Trophoblast cell (in vitro differentiated cells and primary cell): ENCODE results near the gene MFSD2B.

Experiments used
- DNase-seq, 2 donors: peaks; one replicate each; pipeline ENCODE4 v3.0.0-alpha.2; 2016
- H2AFZ ChIP-seq: 2 replicates; pipeline ENCODE4 v1.6.1; 2013; ENCODE audit warnings: low read length, moderate library complexity, mild to moderate bottlenecking; ENCODE audit not compliant: insufficient read depth, poor library complexity
- H2AK5ac ChIP-seq: 2 replicates; pipeline ENCODE4 v1.6.1; 2013; ENCODE audit warnings: mild to moderate bottlenecking, low read length
- H2BK120ac ChIP-seq: 2 replicates; pipeline ENCODE4 v1.6.1; 2013; ENCODE audit warnings: low read length, mild to moderate bottlenecking, moderate library complexity; ENCODE audit not compliant: insufficient read depth, poor library complexity
- H2BK12ac ChIP-seq: 2 replicates; pipeline ENCODE4 v1.6.1; 2013; ENCODE audit warnings: mild to moderate bottlenecking, low read length, moderate library complexity
- H2BK5ac ChIP-seq: 2 replicates; pipeline ENCODE4 v1.6.1; 2013; ENCODE audit warnings: low read length, low read depth, moderate library complexity, mild to moderate bottlenecking; ENCODE audit not compliant: poor library complexity
- H3K14ac ChIP-seq: 2 replicates; pipeline ENCODE4 v1.6.1; 2013; ENCODE audit warnings: mild to moderate bottlenecking, low read length
- H3K18ac ChIP-seq: 2 replicates; pipeline ENCODE4 v1.6.1; 2013; ENCODE audit warnings: mild to moderate bottlenecking, low read length
- H3K23ac ChIP-seq: 2 replicates; pipeline ENCODE4 v1.6.1; 2013; ENCODE audit warnings: low read length
- H3K27ac ChIP-seq: 2 replicates; pipeline ENCODE4 v1.5.1; 2013; ENCODE audit warnings: low read depth, mild to moderate bottlenecking, inconsistent platforms, low read length, moderate library complexity
- H3K27me3 ChIP-seq: 2 replicates; pipeline ENCODE4 v1.6.1; 2013; ENCODE audit warnings: inconsistent platforms, mild to moderate bottlenecking, low read length, moderate library complexity; ENCODE audit not compliant: insufficient read depth
- H3K36me3 ChIP-seq, 2 experiments: 1 replicate in 1 of 2; 2 replicates in 1 of 2; pipeline ENCODE4 v1.6.1; 2013; ENCODE audit warnings: low read length in 2 of 2, mild to moderate bottlenecking in 2 of 2, moderate library complexity in 1 of 2; ENCODE audit not compliant: insufficient read depth in 2 of 2, control insufficient read depth in 1 of 2
- H3K4ac ChIP-seq: 2 replicates; pipeline ENCODE4 v1.6.1; 2013; ENCODE audit warnings: low read depth, mild to moderate bottlenecking, low read length, moderate library complexity
- H3K4me1 ChIP-seq, 2 experiments: 1 replicate in 1 of 2; 2 replicates in 1 of 2; pipeline ENCODE4 v1.6.1; 2013; ENCODE audit warnings: low read length in 2 of 2, mild to moderate bottlenecking in 2 of 2, moderate library complexity in 1 of 2; ENCODE audit not compliant: insufficient read depth in 2 of 2, control insufficient read depth in 1 of 2
- H3K4me2 ChIP-seq: 2 replicates; pipeline ENCODE4 v1.6.1; 2013; ENCODE audit warnings: inconsistent platforms, mild to moderate bottlenecking, low read length, moderate library complexity
- H3K4me3 ChIP-seq: 2 replicates; pipeline ENCODE4 v1.5.1; 2013; ENCODE audit warnings: mild to moderate bottlenecking, low read depth, low read length, inconsistent platforms
- H3K79me1 ChIP-seq: one replicate; pipeline ENCODE4 v1.6.1; 2013; ENCODE audit warnings: low read length
- H3K79me2 ChIP-seq: 2 replicates; pipeline ENCODE4 v1.6.1; 2013; ENCODE audit warnings: low read length, mild to moderate bottlenecking; ENCODE audit not compliant: control insufficient read depth, insufficient read depth, poor library complexity
- H3K9ac ChIP-seq: 2 replicates; pipeline ENCODE4 v1.6.1; 2013; ENCODE audit warnings: mild to moderate bottlenecking, low read length
- H3K9me3 ChIP-seq: 2 replicates; pipeline ENCODE4 v1.6.1; 2013; ENCODE audit warnings: low read depth, mild to moderate bottlenecking, control low read depth, inconsistent platforms, low read length; ENCODE audit not compliant: insufficient read depth
- H4K12ac ChIP-seq: 2 replicates; pipeline ENCODE4 v1.6.1; 2013; ENCODE audit warnings: low read depth, mild to moderate bottlenecking, low read length, moderate library complexity
- H4K8ac ChIP-seq: 2 replicates; pipeline ENCODE4 v1.6.1; 2013; ENCODE audit warnings: low read depth, mild to moderate bottlenecking, low read length, moderate library complexity
- H4K91ac ChIP-seq: one replicate; pipeline ENCODE4 v1.6.1; 2013; ENCODE audit warnings: low read depth, mild to moderate bottlenecking, low read length, moderate library complexity
- WGBS: extraction: QIAGEN DNeasy Blood & Tissue Kit; methylation state at CpG from one replicate; pipeline ENCODE4 v1.1.7; 2013; ENCODE audit warnings: missing lambda C conversion rate; ENCODE audit not compliant: insufficient read length, insufficient coverage; ENCODE audit errors: extremely low coverage; 5-methylcytosine and 5-hydroxymethylcytosine counted together

Gene MFSD2B

DNA sequence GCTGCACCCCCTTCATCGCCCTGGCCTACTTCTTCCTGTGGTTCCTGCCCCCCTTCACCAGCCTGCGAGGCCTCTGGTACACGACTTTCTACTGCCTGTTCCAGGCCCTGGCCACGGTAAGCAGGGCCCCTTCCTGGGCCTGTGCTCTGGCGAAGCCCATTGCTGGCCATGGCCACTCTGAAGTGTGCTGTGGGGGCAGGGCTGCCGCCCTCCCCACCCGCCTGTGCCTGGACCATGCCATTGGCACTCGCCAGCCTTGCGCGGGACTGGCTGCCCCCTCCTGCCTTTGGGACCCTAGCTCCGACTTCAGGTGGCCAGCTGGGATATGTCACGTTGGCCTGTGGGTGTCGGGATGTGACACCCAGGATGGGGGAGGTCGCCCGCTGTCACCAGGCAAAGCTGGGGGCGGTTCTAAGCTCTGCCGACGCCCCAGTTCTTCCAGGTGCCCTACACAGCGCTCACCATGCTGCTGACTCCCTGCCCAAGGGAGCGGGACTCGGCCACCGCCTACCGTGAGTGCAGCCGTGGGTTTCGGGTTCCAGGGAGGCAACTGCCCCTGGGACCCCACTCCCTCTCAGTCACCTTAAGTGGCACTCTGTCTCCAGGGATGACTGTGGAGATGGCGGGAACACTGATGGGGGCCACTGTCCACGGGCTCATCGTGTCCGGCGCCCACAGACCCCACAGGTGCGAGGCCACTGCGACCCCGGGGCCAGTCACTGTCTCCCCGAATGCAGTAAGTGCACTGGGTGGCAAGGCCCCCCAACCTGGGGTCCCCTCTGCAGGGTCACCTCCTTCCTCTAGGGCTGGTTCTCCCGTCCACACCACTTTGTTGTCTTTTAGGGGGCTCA is 7.2 kb downstream of the MFSD2B start:
- no peak for DNase-seq
- peak overlapping the region; percentile 38 for H3K14ac ChIP-seq
- peak overlapping the region; percentile 71 for H4K91ac ChIP-seq
- H2AK5ac ChIP-seq: peak overlapping the region; percentile 69
- no peak overlapping the region for H3K4me3 ChIP-seq
- no peak overlapping the region for H3K4me2 ChIP-seq
- no peak overlapping the region for H2BK12ac ChIP-seq
- peaks cover 6% of the 10 kb centered on the region for H3K79me2 ChIP-seq
- peak overlapping the region; percentile 7 for H3K18ac ChIP-seq
- H3K4ac ChIP-seq: no peak overlapping the region
- peaks cover 13 to 21% of the 10 kb centered on the region in 2 experiments for H3K4me1 ChIP-seq
- H3K23ac ChIP-seq: no peak overlapping the region
- no CpG with 5 or more reads among the region's 35 CpGs for WGBS
- no peak overlapping the region for H3K9ac ChIP-seq
- no peaks in the 10 kb centered on the region for H3K36me3 ChIP-seq
- peaks cover 15% of the 10 kb centered on the region for H3K79me1 ChIP-seq
- no peak overlapping the region for H4K12ac ChIP-seq
- no peak overlapping the region for H2BK5ac ChIP-seq
- no peak overlapping the region for H2AFZ ChIP-seq
- no peaks in the 10 kb centered on the region for H3K27me3 ChIP-seq
- H4K8ac ChIP-seq: peak overlapping the region; percentile 1
- no peaks in the 10 kb centered on the region for H3K9me3 ChIP-seq
- peak overlapping the region; percentile 23 for H2BK120ac ChIP-seq
- H3K27ac ChIP-seq: peak overlapping the region; percentile 12

DNA sequence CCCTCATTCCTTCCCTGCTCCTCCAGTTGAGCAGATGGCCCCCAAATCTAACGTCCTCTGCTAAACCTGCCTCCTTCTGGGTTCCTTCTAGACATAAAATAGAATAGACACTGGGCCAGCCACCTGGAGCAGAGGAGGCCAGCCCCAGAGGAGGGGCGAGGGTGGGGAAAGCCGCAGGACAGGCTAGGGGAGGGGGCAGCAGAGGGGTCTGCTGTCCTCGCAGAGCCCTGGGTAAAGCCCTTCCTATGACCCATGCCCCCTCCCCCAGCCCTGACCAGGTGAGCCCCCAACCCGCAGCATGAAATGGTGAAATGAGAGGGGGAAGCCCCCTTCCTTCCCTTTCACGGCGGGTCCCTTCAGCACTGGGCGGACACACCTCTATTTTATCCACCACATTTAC is 7.8 kb downstream of the MFSD2B start:
- DNase-seq: no peak
- WGBS: no CpG with 5 or more reads among the region's 8 CpGs
- Histone ChIP-seq H2BK120ac (no peak overlapping the region), H4K12ac (no peak overlapping the region), H4K8ac (no peak overlapping the region), H3K27ac (no peak overlapping the region), H3K79me1 (peaks cover 15% of the 10 kb centered on the region), H3K18ac (no peak overlapping the region), H3K4me1 (peaks cover 13 to 18% of the 10 kb centered on the region in 2 experiments), H2AK5ac (no peak overlapping the region), H3K27me3 (no peaks in the 10 kb centered on the region), H3K9ac (no peak overlapping the region), H3K4ac (no peak overlapping the region), H3K4me3 (no peak overlapping the region), H2BK5ac (no peak overlapping the region), H2BK12ac (no peak overlapping the region), H3K9me3 (no peaks in the 10 kb centered on the region), H3K36me3 (peaks cover 2 to 4% of the 10 kb centered on the region in 2 experiments), H3K23ac (no peak overlapping the region), H4K91ac (no peak overlapping the region), H3K79me2 (peaks cover 6% of the 10 kb centered on the region), H2AFZ (no peak overlapping the region), H3K14ac (no peak overlapping the region), H3K4me2 (no peak overlapping the region)

DNA sequence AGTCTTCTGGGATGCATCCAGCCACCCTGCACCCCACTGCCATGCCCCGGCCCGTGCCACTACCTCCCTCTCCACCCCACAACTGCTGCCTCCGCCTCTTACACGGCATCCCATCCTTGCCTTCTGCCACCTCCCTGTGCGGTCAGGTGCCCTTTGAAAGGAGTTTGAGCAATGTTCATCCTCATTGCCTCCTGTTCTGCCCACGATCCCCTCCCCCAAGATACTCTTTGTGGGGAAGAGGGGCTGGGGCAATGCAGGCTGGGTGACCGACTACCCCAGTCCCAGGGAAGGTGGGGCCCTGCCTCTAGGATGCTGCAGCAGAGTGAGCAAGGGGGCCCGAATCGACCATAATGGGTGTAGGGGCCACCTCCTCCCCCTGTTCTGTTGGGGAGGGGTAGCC is 8.4 kb downstream of the MFSD2B start:
- Histone ChIP-seq H3K79me2 (peaks cover 6% of the 10 kb centered on the region), H3K27me3 (no peaks in the 10 kb centered on the region), H4K91ac (no peak overlapping the region), H4K8ac (no peak overlapping the region), H3K14ac (no peak overlapping the region), H2AK5ac (no peak overlapping the region), H2BK120ac (no peak overlapping the region), H3K4me3 (no peak overlapping the region), H3K4me1 (peaks cover 13% of the 10 kb centered on the region in 2 experiments), H3K4ac (no peak overlapping the region), H2AFZ (no peak overlapping the region), H2BK5ac (no peak overlapping the region), H4K12ac (no peak overlapping the region), H3K79me1 (peaks cover 15% of the 10 kb centered on the region), H3K9me3 (peaks cover 2% of the 10 kb centered on the region), H3K18ac (no peak overlapping the region), H3K4me2 (no peak overlapping the region), H2BK12ac (no peak overlapping the region), H3K27ac (no peak overlapping the region), H3K9ac (no peak overlapping the region), H3K36me3 (peaks cover 5 to 8% of the 10 kb centered on the region in 2 experiments), H3K23ac (no peak overlapping the region)
- WGBS: no CpG with 5 or more reads among the region's 9 CpGs
- DNase-seq: no peak

DNA sequence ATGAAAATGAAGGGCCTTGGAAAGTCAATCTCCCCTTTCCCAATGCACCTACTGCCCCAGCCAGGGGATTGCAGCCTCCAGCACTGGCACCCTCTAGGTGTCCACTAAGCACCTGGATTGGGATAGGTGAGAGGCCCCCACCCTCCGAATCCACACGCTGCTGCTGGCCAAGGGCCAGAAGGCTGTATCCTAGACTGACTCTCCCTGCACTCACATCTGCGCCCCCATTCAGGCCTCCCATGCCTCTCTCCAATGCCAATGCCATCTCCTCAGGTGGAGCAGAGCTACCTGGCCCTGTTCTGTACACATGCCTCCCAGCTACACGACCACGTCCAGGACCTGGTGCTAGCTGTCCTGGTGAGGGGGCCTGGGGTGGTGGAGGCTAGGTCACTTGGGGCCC is 9.8 kb downstream of the MFSD2B start:
- DNase-seq: no peak
- Histone ChIP-seq H3K27me3 (no peaks in the 10 kb centered on the region), H3K14ac (no peak overlapping the region), H3K27ac (no peak overlapping the region), H3K4me1 (peaks cover 11 to 13% of the 10 kb centered on the region in 2 experiments), H3K4me2 (no peak overlapping the region), H3K9me3 (peaks cover 3% of the 10 kb centered on the region), H3K36me3 (peaks cover 11 to 12% of the 10 kb centered on the region in 2 experiments), H2BK12ac (no peak overlapping the region), H3K79me1 (peaks cover 15% of the 10 kb centered on the region), H3K4me3 (no peak overlapping the region), H3K9ac (no peak overlapping the region), H2BK5ac (no peak overlapping the region), H4K8ac (no peak overlapping the region), H4K91ac (no peak overlapping the region), H3K18ac (no peak overlapping the region), H2AK5ac (no peak overlapping the region), H3K79me2 (peaks cover 6% of the 10 kb centered on the region), H4K12ac (no peak overlapping the region), H3K4ac (no peak overlapping the region), H2AFZ (no peak overlapping the region), H3K23ac (no peak overlapping the region), H2BK120ac (no peak overlapping the region)
- no CpG with 5 or more reads among the region's 5 CpGs for WGBS
